Measurements from ENCODE around the gene GRID1.

The GRID1 gene

DNA sequence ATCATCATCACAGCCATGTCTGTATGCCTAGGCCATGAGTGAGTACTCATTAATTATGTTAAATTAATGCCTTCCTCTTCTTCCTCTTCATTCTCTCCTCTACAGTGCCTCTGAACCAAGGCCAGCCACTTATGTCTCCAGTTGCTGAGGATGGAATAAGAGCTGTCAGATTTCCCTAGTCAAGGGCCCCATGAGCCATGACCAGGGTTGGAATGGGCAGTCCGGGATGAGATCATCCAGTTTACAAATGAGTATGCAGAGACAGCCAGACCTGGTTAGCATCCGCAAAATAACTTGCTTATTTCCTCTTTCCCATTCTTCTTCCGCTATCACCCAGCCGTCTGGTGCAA lies 342.7 kb downstream of the GRID1 start:
- DNase-seq (ENCODE audit: low read depth in 1 of 2, low spot score in 1 of 2): no peak

DNA sequence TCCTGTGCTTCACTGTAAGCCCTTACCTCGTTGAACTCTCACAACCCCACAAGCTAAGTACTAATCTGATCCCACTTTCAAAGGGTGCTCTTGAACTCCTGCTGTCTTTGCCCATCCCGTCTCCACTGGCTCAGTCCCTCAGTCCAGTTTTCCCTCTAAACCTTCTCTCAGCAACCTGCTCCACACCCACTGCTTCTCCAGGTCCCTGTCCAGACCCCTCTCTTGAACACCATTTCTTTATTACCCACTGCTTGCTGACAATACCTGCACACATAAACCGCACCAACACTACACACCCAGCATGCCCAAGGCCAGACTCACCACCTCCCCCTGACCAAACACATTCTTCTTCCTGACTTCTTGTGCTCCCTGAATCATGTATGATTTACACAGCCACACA lies 343.3 kb downstream of the GRID1 start:
- no peak for DNase-seq (ENCODE audit: low read depth in 1 of 2, low spot score in 1 of 2)

DNA sequence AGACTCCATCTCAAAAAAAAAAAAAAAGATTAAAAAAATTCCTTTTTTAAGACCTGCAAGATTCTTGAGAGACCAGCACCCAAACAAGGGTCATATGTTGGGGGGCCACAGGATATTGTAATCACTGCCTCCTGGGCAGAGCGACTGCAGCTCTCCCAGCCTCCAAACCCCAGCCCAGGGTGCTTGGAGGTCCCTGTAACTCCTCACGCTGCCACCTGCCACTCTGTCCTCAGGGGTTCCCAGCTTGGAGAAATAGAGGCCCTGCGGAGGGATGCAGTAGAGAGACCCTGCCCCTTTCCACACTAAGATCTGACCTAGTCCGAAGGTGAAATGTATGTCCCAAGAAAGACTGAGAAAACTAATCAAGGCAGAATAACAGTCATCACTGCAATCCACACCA lies 343.7 kb downstream of the GRID1 start:
- no peak for DNase-seq (ENCODE audit: low read depth in 1 of 2, low spot score in 1 of 2)

DNA sequence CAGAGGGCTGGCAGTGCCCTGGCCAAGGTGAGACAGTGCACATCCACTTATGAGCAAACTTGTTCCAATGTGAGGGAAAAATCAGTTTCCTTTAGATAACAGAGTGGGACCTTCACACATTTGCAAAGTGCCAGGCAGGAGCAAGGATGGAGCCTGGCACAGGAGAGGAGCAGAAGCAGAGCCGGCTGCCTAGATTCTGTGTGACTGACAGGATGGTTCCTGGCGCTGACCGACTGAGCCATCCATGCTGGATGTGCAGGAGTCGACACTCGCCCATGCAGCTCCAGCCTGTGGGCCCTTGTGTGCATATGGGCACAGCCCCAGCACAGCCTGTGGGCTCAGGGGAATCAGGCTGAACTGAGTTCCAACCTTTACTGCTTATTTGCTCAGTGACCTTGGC lies 346.5 kb downstream of the GRID1 start:
- DNase-seq (ENCODE audit: low read depth in 1 of 2, low spot score in 1 of 2): no peak

DNA sequence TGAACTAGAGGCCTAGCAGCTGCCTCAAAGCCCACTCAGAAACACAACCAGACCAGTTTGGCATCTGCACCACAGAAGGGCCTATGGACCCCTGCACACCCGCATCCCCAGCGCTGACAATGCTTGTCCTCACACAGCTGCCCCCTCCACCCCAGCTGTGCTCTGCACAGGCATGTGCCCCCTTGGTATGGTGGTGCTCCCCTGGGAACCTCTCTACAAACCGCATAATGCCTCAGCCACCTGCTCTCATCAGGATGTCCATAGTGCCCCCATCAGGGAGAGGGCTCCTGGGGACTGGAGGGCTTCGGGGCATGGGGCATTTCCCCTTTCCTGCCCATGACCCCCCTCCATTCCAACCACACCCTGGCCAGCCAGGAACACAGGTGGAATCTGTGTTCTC lies 347.5 kb downstream of the GRID1 start:
- DNase-seq (ENCODE audit: low read depth in 1 of 2, low spot score in 1 of 2): no peak

DNA sequence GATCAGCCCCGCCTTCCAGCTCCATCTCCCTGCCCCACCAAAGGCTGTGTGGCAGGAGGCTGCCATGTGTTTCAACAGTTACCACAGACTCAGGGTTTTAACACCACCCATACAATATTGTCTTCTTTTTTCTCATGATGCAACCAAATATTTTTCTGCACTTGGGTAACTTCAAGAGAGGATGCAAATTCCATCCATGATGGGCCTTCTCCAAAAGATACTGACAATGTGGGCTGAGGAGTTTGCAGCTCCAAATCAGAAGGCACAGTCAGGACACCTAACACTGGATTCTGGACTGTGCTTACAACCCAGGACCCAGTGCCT lies 347.9 kb downstream of the GRID1 start:
- no peak for DNase-seq (ENCODE audit: low read depth in 1 of 2, low spot score in 1 of 2)

DNA sequence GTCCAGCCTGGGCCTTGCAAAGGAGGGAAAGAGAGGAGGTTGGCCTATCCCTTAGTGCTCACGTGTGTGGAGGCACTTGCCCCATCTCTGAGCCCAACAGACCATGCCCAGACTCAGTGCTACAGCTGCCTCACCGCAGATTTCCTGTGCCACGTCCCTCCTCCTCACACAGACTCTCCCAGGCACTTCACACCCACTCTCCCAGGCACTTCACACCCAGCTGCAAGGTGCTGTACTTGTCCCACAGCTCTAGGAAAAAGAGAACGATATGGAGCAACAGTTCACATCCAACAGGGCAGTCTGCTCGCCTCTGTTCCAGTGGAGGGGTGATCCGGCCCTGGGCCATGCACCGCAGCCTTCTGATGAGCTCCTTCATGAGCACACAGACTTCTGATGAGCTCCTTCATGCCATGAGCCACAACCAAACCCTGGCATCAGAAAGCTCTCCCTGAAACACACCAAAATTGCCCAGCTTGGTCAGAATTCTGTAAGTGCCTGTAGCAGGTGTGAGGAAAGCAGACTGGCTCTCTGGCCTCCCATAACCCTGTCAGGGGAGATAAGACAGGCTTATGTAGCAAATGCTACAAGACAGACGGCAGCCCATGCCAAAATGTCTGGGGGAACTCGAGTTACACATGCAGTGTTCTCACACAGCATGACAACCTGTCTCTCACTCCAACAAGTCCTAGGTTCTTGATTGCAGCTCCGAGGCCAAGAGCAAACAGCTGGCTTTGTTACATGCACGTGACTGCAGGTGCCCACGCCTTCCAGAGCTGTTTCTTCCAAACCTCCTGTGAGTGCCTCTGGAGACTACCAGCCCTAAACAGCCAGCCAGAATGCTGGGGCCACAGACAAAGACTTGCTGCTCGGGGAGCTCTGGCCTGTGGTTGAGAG lies 348.5 kb downstream of the GRID1 start:
- DNase-seq (ENCODE audit: low read depth in 1 of 2, low spot score in 1 of 2): no peak

DNA sequence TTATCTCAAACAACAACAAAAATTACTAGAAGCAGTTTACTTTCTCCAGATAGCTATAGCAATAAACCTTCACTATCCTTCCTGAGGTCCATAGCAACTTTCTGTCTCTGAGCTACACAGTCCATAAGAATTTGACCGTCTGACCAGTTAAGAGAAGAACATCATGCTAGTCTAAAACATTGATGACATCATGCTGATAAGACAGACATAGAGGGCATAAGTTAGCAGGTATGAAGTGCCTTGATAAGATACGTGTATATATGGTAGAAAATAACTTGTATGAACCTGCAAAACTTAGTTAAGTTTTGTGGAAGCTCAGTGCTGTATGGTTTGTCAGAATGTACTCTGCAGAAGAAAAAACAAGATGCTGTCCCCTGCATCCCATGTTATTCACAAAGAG lies 353.0 kb downstream of the GRID1 start:
- DNase-seq (ENCODE audit: low read depth in 1 of 2, low spot score in 1 of 2): no peak

DNA sequence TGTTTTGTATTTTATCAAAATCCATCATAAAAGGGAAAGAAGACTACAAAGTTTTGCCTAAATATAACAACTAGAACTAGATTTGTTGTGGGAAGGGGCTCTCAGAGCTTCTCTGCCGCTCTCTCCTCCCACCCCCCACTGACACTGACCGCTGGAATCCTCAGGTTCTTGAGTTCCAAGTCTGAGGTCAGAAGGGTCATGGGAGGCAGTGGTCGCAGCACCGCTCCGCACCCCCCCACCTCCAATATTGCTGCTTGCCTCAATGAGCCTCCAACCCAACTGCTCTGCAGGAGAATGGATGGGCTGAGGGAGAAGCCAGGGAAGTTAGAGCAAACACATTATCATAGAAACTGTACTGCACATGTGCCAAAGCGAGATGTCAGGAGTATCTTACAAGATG lies 359.4 kb downstream of the GRID1 start:
- DNase-seq (ENCODE audit: low read depth in 1 of 2, low spot score in 1 of 2): no peak

DNA sequence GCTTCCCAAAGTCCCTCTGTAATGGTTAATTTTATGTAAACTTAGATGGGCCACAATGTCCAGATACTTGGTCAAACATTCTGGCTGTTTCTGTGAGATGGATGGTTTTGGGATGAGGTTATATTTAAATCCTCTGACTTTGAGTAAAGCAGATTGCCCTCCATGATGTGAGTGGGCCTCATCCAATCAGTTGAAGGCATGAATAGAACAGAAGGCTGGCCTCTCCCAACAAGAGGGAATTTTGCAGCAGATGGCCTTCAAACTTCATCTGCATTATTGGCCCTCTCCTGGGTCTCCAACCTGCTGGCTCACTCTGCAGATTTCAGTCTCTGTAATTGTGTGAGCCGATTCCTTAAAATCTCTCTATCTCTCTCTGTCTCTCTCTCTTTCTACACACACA lies 362.3 kb downstream of the GRID1 start:
- no peak for DNase-seq (ENCODE audit: low read depth in 1 of 2, low spot score in 1 of 2)

DNA sequence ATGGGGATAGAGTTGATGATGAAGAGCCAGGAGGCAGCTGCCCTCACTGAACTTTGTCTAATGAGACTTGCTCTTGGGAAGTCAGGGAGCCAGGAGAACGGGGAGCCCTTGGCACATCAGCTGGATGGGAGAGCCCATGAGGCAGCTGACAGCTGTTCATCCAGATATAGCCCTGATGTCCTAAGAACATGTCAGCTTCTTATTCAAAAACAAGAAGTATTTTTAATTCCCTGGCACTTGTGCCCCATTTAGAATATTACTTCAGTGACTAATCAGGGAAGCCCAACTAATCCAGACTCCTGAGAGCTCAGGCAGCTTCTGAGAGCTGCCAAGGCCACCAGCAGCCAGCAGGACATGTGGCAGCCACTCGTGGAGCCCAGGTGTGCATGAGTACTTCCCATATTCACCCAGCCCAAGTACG lies 363.4 kb downstream of the GRID1 start:
- no peak for DNase-seq (ENCODE audit: low read depth in 1 of 2, low spot score in 1 of 2)

DNA sequence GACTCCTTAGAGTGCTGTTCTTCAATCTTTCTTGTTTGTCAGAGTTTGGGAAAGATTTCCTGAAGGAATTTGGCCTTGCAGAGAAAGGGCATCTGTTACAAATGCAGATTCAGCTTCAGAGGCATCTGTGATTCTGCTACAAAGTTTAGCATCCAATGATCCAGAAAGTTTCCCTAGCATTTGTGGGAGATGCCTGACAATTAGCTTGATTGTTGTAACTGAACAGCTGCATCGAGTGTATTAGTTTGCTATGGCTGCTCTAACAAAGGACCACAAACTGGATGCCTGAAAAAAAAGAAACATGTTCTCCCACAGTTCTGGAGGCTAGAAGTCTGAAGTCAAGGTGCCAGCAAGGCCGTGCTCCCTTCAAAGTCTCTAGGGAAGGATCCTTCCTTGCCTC lies 365.1 kb downstream of the GRID1 start:
- DNase-seq (ENCODE audit: low read depth in 1 of 2, low spot score in 1 of 2): no peak

DNA sequence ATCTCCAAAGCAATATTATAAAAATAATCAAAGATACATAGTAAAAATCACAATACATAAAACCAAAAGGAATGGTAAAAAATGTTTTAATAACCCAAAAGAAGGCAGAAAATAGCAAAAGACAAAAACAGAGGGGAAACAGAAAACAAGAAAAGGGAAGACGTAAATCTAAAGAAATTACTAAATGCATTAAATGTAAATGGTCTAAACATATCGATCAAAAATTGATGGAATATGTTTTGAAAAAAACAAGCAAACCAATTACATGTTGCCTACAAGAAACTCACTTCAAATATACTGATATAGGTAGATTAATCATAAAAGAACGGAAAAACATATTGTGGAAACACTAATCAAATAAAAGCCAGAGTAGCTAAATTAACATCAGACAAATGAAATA lies 369.1 kb downstream of the GRID1 start:
- DNase-seq (ENCODE audit: low read depth in 1 of 2, low spot score in 1 of 2): no peak

DNA sequence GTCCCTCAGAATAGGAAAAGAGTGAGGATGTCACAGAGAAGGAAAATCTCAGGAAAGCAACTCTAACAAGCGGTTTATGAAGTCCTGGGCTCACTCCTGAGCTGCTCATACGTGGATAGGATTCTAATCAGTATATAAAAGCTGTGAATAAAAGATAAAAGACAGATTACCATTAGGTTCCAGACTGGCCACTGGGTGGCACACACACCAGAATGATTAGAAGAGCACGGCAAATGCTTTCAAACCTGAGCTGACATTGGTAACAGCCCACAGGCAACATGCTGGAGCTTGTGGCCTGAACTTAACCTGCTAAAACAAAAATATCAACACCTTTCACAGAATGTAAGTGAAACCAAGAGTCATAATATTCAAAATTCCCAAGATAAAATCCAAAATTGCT lies 370.8 kb downstream of the GRID1 start:
- DNase-seq (ENCODE audit: low read depth in 1 of 2, low spot score in 1 of 2): no peak

DNA sequence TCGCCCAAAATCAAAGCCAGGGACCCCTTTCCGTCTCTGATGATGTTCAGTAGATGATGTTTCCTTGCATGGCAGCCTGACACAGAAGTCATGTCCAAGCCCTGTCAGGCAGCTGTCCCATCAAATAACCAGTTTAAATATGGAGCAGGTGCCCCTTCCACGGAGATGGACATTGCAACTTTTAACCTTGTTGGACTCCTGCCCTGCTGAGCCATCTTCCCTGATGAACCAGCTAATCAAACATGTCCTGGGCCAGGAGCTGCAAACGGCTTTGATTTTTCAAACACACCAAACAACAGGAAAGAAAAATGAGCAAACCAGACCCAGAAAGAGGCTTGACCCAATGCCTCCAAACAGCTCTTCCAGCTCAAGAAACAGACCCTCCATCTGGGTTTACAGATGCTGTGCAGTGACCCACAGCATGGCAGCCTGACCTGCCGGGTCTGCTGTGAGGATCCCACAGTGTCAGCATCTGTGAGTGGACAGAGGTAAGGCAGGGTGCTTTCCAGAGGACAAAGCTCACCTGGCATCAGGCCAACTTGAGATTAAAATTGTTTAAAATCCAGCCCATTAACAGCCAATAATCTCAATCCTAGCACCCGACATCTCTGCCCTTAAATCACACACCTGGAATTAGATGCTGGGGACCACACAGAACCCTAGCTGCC lies 372.6 kb downstream of the GRID1 start:
- DNase-seq (ENCODE audit: low read depth in 1 of 2, low spot score in 1 of 2): no peak

DNA sequence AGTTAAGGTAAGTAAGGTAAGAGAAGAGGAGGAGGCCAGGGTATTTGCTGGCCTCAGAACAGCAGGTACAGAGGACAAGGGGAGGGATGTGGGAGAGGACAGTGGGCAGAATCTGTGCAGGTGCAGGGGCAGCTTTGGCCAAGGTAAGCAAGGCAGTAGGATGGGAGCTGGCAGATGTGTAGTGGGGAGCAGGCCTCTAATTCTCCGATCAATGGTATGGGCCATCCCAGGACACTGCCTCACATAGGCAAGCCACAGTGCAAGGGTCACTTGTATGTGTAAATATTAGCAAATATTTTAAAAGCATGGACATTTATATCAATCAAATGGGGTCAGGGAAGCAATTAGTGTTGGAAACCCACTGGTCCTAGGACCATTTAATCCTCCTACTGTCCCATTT lies 373.5 kb downstream of the GRID1 start:
- DNase-seq (ENCODE audit: low read depth in 1 of 2, low spot score in 1 of 2): no peak

DNA sequence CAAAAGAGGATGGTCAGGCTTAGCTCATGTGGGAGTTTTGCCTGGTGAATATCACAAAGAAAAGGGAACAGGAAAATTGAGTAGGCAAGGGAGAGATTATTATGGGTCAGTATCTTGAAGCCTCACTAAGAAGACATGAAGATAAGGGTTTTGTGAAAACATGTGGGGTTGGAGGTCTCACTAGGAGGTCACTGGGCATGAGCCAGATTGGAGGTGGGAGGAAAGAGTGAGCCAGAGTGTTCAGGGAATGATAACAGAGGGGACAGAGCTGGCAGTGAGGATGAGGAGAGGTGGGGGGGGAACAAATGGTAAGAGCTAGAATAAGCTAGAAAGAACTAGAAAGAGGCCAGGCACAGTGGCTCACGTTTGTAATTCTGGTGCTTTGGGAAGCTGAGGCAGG lies 374.3 kb downstream of the GRID1 start:
- no peak for DNase-seq (ENCODE audit: low read depth in 1 of 2, low spot score in 1 of 2)

DNA sequence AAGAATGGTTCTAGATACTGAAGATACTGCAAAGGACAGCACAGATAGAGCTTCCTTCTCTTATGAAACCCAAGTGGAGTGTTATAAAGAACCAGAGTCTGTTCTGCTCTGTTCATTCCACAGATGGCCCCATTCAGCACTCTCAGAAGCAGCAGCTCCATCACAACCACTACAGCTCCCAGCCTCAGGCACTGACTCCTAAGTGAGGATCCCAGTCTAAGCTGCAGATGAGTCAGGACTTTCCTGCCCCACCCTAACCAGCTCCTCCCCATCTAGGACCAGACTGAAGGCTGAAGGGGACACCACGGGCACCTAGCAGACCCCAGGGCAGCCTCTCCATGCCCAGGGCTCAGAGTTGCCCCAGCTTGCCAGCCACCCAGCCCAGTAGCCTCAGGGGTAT lies 379.8 kb downstream of the GRID1 start:
- DNase-seq (ENCODE audit: low read depth in 1 of 2, low spot score in 1 of 2): no peak

DNA sequence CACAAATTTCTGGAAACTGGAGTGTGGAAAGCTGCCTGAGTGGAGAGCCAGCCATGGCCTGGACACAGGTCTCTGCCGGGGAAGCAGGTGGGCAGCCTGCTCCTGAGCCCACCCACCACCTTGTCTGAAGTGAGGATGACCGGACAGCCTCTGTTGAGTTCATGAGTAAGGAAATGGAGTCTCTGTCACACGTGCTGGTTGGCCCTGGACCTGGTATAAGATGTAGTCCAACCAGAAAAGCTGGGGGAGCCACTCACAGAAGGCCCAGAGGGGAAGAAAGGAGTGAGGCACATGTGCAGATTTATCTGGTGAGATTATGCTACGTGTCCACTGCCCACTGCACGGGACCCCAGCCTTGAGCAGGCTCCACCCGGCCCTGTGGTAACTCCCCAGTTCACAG lies 383.5 kb downstream of the GRID1 start:
- no peak for DNase-seq (ENCODE audit: low read depth in 1 of 2, low spot score in 1 of 2)

DNA sequence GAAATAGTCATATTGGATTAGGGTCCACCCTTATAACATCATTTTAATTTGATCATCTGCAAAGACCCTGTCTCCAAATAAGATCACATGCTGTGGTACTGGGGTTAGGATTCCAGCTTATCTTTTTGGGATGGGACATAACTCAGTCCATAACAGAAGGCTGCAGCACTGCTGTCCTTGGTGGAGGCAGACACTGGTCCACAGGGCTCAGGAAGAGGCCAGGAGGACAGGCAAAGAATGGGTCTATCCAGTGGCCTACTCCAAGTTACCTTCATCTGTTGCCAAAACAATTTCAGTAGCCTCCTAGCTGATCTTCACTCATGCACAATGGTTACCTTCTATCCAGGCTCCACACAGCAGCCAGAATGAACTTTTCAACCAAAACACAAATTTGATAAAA lies 387.0 kb downstream of the GRID1 start:
- no peak for DNase-seq (ENCODE audit: low read depth in 1 of 2, low spot score in 1 of 2)

DNA sequence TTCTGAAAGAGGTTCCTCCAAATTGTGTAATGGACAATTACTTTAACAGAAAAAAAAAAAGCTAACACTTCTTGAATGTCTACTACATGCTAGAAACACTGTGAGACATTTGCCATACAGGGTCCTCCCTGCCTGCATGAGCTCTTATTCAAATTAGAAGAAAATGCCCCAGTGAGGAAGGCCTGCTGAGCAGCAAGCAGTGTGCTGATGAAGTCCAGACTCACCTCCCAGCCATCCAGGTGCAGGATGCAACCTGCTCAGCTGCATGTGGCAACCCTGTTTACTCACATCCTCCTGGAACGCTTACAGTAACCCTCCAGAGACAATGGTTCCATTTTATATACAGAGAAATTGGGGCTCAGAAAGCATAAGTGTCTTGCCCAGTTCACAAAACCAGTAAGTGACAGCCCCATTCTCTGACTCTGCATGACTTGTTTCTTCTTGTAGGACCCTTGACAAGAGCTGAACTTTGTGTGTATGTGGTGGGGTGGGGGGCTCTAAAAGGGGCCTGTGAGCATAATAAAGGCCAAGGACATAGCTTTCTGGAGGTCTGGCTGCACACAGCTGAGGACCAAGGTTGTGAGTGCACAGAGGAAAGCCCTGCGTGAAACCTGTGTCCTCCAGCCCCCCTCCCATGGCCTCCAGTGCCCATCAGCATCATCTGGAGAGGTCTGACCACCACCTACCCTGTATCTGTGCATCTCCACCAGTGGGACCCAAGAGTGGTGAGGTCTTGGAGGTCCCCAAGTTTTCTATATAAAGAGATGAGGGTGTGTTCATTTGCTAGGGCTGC lies 387.8 kb downstream of the GRID1 start:
- DNase-seq (ENCODE audit: low read depth in 1 of 2, low spot score in 1 of 2): no peak

DNA sequence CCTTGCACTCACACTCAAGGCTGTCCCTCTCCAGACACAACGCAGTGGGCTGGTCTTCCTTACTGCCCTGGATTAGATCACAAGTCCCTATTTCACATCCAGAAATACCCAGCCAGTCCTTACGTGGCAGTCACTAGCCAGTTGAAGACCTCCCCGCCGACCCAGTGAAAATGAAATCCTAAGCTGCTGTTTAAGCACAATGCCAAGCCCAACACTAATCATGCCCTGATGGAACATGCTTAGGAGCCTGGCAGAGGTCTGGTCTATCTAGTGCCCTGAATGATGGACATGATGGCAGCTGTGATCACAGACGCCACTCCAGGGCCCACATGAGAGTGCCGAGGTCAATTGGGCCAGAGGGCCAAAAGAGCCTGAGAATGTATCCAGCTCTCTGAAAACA lies 389.0 kb downstream of the GRID1 start:
- DNase-seq (ENCODE audit: low read depth in 1 of 2, low spot score in 1 of 2): no peak
